Panc1 (cell line): ENCODE data around the gene PFAS. TPM values are rescaled to one million over a fixed set of nuclear protein-coding genes. Genes with fewer than 3 reads are reported as not detected.

ENCODE experiments used
- ATAC-seq: fragments of 200-7000 bp; cut with Tn5 transposase; 2 replicates; pipeline ENCODE4 v1.9.1; 2020; ENCODE audit warnings: mild to moderate bottlenecking, moderate library complexity
- BruUV-seq: library from RNA; stranded (reverse); fragments of 400-500 nt; replicated peaks from 2 replicates; lab custom pipeline; 2021; lab: Mats Ljungman, UMichigan
- CTCF ChIA-PET: fragments of 300-600 bp; sonication (Branson Sonifier 250); formaldehyde crosslinking; loops from one replicate; lab custom pipeline; 2022; ENCODE audit warnings: antibody characterized with exemption; lab: Charles Lee
- POLR2A ChIA-PET: fragments of 300-600 bp; sonication (Branson Sonifier 250); formaldehyde crosslinking; loops from one replicate; lab custom pipeline; 2022; ENCODE audit warnings: antibody characterized with exemption; lab: Charles Lee
- DNase-seq: peaks from one replicate; pipeline ENCODE4 v3.0.0-alpha.2; 2010; ENCODE audit warnings: low read depth, low spot score
- H3K27ac ChIP-seq: 2 replicates; pipeline ENCODE4 v1.5.1; 2011; ENCODE audit warnings: mild to moderate bottlenecking, low read length, inconsistent platforms
- H3K27me3 ChIP-seq: fragments of 200-500 bp; sonication (Bioruptor generic); 2 replicates; pipeline ENCODE4 v1.6.0; 2014; ENCODE audit warnings: low read length, inconsistent platforms; ENCODE audit not compliant: control insufficient read depth, insufficient read depth
- H3K36me3 ChIP-seq: fragments of 200-500 bp; sonication (Bioruptor generic); 2 replicates; pipeline ENCODE4 v1.5.1; 2014; ENCODE audit warnings: inconsistent platforms, mild to moderate bottlenecking, low read length, moderate library complexity; ENCODE audit not compliant: control insufficient read depth, insufficient read depth
- H3K4me1 ChIP-seq: 2 replicates; pipeline ENCODE4 v1.5.1; 2011; ENCODE audit warnings: inconsistent platforms, mild to moderate bottlenecking, low read length, moderate library complexity; ENCODE audit not compliant: control insufficient read depth, insufficient read depth
- H3K4me3 ChIP-seq, 2 experiments: 2 replicates each; pipeline ENCODE4 v1.5.1; 2011 to 2012; ENCODE audit warnings: low read depth in 2 of 2, low read length in 2 of 2, mild to moderate bottlenecking in 2 of 2, inconsistent platforms in 1 of 2, moderate library complexity in 1 of 2
- H3K9me3 ChIP-seq: fragments of 200-500 bp; sonication (Bioruptor generic); 2 replicates; pipeline ENCODE4 v1.5.1; 2014; ENCODE audit warnings: low read depth, mild to moderate bottlenecking, inconsistent platforms, low read length, moderate library complexity; ENCODE audit not compliant: control insufficient read depth, insufficient read depth
- CTCF ChIP-seq: fragments of 450-650 bp; IDR thresholded peaks from 2 replicates; pipeline ENCODE4 v1.5.1; 2017; ENCODE audit warnings: mild to moderate bottlenecking
- POLR2AphosphoS5 ChIP-seq: IDR thresholded peaks from 2 replicates; pipeline ENCODE4 v1.6.1; 2012; ENCODE audit warnings: mild to moderate bottlenecking, low read depth, low read length, moderate library complexity
- REST ChIP-seq, 2 experiments: IDR thresholded peaks; 2 replicates each; pipeline ENCODE4 v1.6.1; 2011 to 2012; ENCODE audit warnings: low read depth in 2 of 2, control low read depth in 1 of 2, low read length in 1 of 2, mild to moderate bottlenecking in 1 of 2, moderate library complexity in 1 of 2; ENCODE audit not compliant: insufficient read depth in 1 of 2
- SIN3A ChIP-seq: IDR thresholded peaks from 2 replicates; pipeline ENCODE4 v1.6.1; 2012; ENCODE audit warnings: low read depth, mild to moderate bottlenecking, low read length, moderate library complexity, borderline replicate concordance; ENCODE audit not compliant: insufficient read depth
- TCF7L2 ChIP-seq: IDR thresholded peaks from 2 replicates; pipeline ENCODE4 v1.6.1; 2011; ENCODE audit warnings: mild to moderate bottlenecking, low read depth, low read length, inconsistent platforms
- in situ Hi-C: cut with HindIII; loops from 2 replicates; pipeline ENCODE4 v1.10.0; 2016; ENCODE audit warnings: low sequenced_read_pairs, low pct_unique_long_range_greater_than_20kb
- intact Hi-C: fragments of 100-400 bp; cut with micrococcal nuclease; formaldehyde crosslinking; loops from one replicate; pipeline ENCODE4 v1.10.0; 2022; ENCODE audit not compliant: unreplicated experiment
- total RNA-seq: library from RNA; stranded (reverse); gene quantifications from one replicate; pipeline ENCODE4 v1.2.1, GENCODE V29; 2021; ENCODE audit not compliant: unreplicated experiment

Gene PFAS
- total RNA-seq, 1 experiment from 2014 or later: 73.0 TPM

- Histone ChIP-seq H3K27ac (no peak overlapping the region), H3K4me1 (no peaks in the 10 kb centered on the region), H3K36me3 (no peaks in the 10 kb centered on the region), H3K9me3 (no peaks in the 10 kb centered on the region), H3K4me3 (no peak overlapping the region), H3K27me3 (no peaks in the 10 kb centered on the region)
- BruUV-seq: no TSS peak
- ChIA-PET CTCF (no interaction called here), POLR2A (no interaction called here)
- ATAC-seq: no peak
- in situ Hi-C loops: no loop called here
- no peak for DNase-seq
- intact Hi-C loops: no loop called here
- TF ChIP-seq TCF7L2 (no peak), SIN3A (no peak), CTCF (no peak), REST (IDR thresholded peaks at IDR 0.05; ENCODE audit: insufficient read depth in 1 of 2, low read depth in 2 of 2, low read length in 1 of 2) (no peak), POLR2AphosphoS5 (no peak)
These were observed 26.6 kb downstream of the PFAS start for GRCh38 chr17:8275421-8276290.

- DNase-seq (no peak), ATAC-seq (no peak)
- H3K36me3 ChIP-seq: no peaks in the 10 kb centered on the region
- ChIA-PET POLR2A (interaction anchor here (0.6 kb wide), 1 partner anchor 333 kb away, joined by 4 read pairs; no protein-coding TSS in a partner anchor), CTCF (no interaction called here)
- no peaks in the 10 kb centered on the region for H3K27me3 ChIP-seq
- H3K4me1 ChIP-seq: no peaks in the 10 kb centered on the region
- TF ChIP-seq SIN3A: no peak
- no peak for TF ChIP-seq CTCF
- no peak for TF ChIP-seq REST (IDR thresholded peaks at IDR 0.05; ENCODE audit: insufficient read depth in 1 of 2, low read depth in 2 of 2, low read length in 1 of 2)
- no peak for TF ChIP-seq POLR2AphosphoS5
- TF ChIP-seq TCF7L2: no peak
- intact Hi-C loops: no loop called here
- no TSS peak for BruUV-seq
- H3K4me3 ChIP-seq: no peak overlapping the region
- H3K27ac ChIP-seq: no peak overlapping the region
- no peaks in the 10 kb centered on the region for H3K9me3 ChIP-seq
- in situ Hi-C loops: no loop called here
These were observed 28.2 kb downstream of the PFAS start for GRCh38 chr17:8277317-8277716.
